ENCODE measurements around the gene NUDT8.
"Not testable (repeated sequence)": the region's sequence is repeated elsewhere in the genome, so short reads cannot be mapped to it uniquely, and the experiment has no call there.

NUDT8 gene

DNA sequence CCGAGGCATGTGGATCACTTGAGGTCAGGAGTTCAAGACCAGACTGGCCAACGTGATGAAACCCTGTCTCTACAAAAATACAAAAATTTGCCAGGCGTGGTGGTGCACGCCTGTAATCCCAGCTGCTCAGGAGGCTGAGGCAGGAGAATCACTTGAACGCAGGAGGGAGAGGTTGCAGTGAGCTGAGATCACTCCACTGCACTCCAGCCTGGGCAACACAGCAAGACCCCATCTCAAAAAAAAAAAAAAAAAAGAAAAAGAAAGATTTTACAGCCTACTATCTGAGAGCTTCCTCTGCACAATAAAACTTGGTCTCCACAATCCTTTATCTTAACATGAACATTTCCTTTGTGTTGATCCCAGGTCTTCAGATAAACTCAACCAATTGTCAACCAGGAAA, 31.0 kb upstream of the NUDT8 start:
- DNase-seq (ENCODE audit: low spot score): not testable (repeated sequence)

DNA sequence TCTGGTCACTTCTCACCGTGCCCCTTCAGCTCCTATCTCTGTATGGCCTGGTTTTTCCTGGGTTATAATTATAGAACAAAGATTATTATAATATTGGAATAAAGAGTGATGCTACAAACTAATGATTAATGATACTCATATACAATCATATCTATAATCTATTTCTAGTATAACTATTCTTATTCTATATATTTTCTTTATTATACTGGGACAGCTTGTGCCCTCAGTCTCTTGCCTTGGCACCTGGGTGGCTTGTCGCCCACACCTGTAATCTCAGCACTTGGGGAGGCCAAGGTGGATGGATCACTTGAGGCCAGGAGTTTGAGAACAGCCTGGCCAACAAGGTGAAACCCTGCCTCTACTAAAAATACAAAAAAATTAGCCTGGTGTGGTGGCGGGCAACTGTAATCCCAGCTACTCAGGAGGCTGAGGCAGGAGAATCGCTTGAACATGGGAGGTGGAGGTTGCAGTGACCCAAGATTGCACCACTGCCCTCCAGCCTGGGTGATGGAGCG, 30.0 kb upstream of the NUDT8 start:
- not testable (repeated sequence) for DNase-seq (ENCODE audit: low spot score)

DNA sequence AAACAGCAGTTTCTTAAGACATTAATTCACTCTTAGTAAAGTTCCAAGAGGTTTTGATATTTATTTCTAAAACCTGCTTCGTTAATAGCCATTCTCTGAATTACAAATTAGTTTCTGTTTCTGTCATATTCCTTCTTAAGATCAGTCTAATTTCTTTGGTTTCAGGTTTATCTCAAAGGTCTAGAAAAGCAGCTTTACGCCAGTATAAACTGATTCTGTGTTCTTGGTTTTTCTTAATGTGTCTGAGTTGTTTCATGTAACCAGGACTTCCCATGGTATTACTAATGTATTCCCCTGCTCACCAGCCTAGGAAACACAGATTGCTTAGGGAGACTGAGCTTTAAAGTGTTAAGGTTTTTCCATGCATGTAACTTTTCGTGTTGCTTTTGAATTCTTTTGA, 27.6 kb upstream of the NUDT8 start:
- DNase-seq (ENCODE audit: low spot score): no peak

DNA sequence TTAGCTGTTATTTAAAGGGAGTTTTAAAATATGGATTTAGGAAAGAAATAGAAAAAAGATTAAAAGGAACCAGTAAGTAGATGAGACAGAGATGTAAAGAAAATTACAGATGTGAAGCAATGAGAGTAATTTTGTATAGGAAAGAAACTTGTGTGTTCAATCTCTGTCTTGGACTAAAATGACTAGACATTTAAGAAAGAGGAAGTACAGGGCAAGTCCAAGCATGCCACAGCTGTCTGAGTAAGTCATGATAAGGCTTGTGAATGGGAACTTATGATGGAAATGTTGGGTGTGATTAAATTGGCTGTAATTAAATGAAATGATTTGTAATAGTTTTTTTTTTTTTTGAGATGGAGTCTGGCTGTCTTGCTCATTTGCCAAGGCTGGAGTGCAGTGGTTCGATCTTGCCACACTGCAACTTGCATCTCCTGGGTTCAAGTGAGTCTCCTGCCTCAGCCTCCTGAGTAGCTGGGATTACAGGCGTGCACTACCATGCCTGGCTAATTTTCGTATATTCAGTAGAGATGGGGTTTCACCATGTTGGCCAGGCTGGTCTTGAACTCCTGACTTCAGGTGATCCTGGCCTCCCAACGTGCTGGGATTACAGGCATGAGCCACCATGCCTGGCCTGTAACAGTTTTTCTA, 26.7 kb upstream of the NUDT8 start:
- DNase-seq (ENCODE audit: low spot score): no peak

DNA sequence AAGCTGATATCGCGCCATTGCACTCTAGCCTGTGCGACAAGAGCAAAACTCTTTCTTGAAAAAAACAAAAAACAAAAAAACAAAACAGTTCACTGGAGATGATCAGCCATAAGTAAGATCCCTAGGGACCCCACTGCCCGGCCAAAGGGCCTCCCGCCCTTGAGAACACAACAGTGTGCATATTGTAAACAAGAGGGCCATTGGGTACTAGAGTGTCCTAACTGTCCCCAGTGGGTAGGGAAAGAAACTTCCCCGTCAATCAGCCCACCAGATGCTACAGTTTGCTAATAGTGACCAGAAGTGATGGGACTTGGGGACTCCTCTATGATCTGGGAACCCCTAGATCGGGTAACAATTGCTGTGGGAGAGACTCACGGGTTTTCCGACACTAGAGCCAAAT, 24.5 kb upstream of the NUDT8 start:
- no peak for DNase-seq (ENCODE audit: low spot score)

DNA sequence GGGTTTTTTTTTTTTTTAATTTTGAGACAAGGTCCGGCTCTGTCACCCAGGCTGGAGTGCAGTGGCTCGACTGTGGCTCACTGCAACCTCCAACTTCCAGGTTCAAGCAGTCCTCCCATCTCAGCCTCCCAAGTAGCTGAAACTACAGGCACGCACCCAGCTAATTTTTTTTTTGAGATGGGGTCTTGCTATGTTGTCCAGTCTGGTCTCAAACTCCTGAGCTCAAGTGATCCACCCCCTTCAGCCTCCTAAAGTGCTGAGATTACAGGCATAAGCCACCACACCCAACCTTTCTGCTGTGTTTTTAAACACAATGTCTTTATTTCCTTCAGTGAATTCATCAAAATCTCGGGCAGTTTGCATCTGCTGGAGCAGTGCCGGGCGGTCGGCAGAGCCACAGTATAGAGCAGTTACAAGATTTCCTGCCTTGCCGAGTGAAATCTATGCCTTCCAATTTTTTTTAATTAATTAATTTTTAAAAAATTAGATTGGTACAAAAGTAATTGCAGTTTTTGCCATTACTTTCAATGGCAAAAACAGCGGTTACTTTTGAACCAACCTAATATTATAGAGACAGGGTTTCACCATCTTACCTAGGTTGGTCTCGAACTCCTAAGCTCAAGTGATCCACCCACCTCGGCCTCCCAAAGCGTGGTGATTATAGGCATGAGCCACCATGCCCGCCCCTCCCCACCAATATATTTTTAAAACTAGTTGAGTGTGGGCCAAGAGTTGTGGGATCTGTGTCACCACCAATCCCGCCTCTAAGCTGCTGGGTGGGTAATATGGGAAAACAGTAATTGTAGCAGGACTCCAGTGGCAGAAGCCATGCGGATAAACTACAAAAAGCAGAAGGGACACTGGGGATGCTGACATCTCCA, 23.5 kb upstream of the NUDT8 start:
- no peak for DNase-seq (ENCODE audit: low spot score)

- DNase-seq (ENCODE audit: low spot score): no peak
These were observed 22.4 kb upstream of the NUDT8 start for GRCh38 chr11:67651976-67652781.

DNA sequence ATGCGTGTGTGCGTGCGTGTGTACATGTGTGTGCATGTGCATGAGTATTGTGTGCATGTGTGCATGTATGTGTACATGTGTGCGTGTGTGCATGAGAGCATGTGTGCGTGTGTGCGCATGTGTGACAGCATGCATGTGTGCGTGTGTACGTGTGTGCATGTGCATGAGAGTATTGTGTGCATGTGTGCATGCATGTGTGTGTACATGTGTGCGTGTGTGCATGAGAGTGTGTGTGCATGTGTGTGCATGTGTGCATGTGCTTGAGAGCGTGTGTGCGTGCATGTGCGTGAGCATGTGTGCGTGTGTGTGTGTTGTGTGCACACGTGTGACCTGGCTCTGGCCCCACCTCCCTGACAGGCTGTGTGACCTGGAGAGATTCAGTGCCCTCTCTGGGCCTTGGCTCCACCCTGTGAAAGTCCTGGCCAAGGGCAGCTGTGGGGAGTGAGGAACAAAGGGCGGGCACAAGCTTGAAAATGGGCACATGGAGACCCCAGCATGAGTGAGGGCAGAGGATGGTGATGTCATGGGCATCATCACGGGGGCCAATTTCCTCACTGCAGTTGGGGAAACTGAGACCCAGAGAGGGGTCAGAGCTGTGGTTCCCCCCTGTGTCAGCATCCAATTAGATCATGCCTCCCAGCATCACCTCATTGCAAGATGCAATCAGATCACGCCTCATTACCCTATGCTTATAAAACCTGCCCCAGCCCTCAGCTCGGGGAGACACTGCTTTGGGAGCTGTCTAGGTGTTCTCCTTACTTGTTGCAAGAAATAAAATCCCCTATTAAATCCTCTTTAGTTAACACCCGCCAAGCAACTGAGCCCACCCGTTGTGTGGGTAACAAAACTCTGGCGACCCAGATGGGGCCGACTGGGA, 20.1 kb upstream of the NUDT8 start:
- DNase-seq (ENCODE audit: low spot score): no peak

- DNase-seq (ENCODE audit: low spot score): no peak
These were observed 19.3 kb upstream of the NUDT8 start for GRCh38 chr11:67648796-67649613.

GRCh38 chr11:67648140-67648795, 18.5 kb upstream of the NUDT8 start:
- no peak for DNase-seq (ENCODE audit: low spot score)

- DNase-seq (ENCODE audit: low spot score): no peak
These were observed 17.7 kb upstream of the NUDT8 start for GRCh38 chr11:67647471-67647870.

- no peak for DNase-seq (ENCODE audit: low spot score)
These were observed 17.0 kb upstream of the NUDT8 start for GRCh38 chr11:67646535-67647336.

GRCh38 chr11:67645521-67646461, 16.1 kb upstream of the NUDT8 start:
- no peak for DNase-seq (ENCODE audit: low spot score)

DNA sequence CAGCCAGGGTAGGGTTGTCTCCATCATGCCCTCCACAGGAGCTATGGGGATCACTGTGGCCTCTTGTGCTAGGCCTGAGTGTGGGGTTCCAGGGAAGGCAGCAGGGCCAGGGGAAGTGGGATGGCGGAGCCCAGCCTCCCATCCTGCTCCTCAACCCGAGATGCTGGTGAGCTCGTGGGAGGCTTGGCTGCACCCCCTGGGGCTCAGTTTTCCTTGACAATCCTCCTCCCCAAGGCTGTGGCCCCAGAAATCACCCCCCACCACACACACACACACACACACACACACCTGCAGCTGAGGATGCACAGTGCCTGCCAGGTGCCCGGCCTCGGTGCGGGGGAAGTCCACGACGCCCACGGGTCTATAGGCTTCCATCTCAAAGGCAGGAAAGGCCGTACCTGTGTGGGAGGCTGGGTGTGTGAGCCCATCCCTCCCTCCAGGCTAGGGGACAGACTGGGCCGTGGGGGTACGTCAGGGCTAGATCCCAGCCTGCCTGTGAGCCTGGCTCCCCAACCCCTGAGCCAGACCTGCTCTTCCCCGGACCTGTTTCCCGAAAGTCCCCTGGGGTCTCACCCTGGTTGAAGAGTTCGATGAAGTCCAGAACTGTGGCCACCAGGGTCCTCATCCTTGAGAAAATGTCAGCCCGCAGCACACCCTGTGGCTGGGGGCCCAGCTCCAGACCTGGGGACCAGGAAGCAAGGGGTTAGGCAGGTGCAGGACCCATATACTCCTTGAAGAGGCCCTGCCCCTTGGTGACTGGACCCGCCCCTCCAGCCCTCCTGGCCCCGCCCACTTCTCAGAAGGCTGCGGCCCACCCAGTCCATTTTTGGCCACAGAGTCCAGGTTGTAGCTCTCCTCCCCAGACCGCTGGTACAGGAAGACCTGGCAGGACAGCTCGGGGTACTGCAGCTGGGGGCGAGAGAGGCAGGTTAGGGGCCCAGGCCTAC, 15.0 kb upstream of the NUDT8 start:
- no peak for DNase-seq (ENCODE audit: low spot score)

GRCh38 chr11:67644042-67644441, 14.3 kb upstream of the NUDT8 start:
- DNase-seq (ENCODE audit: low spot score): no peak

DNA sequence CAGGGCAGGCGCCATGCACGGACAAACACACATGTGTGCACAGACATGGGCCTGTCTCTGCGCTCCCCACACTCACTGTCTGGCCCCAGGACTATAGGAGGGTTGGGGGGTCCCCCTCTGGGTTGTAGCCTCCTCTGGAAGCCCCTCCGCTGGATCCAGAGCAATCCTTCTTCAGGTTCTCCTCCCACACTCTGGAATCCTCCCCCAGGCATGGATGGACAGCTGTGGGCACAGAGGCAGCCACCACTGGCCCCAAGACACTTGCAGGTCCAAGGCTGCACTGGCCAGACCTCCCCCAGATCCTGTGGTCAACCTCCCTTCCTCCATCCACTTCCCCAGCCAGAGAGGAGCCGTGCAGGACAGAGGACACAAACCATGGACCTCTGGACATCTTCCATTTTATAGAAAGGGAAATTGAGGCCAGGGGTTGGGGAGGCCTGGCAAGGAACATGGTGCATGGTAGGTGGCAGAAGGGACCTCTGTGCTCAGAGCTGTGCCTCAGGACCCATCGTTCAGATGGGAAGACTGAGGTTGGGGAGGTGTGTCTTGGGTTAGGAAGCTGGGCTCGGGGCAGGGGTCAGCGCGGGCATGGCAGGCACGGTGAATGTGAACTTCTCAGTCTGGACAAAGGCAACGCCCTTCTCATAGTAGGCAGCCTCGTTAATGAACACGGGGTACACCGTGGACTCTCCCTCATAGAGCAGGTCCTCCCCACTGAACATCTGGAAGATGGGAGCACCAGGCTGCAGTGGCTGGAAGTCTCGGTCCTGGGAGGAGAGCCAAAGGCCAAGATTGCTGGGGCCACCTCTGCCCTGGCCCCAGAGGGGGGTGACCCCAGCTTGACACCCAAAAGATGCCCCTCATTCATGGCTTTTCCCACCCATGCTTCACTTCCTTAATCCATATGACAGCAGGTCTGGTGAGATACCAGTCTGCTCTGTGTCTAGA, 12.7 kb upstream of the NUDT8 start:
- no peak for DNase-seq (ENCODE audit: low spot score)

Data from hepatic stellate cell (primary cell).